GM12872 (cell line): ENCODE measurements around the gene LAMA1.

Source experiments
- TF ChIP-seq, protein P1 (sequence below): IDR thresholded peaks from 3 replicates; pipeline ENCODE4 v1.5.1; 2011; ENCODE audit warnings: low read depth, mild to moderate bottlenecking, low read length, moderate library complexity; ENCODE audit not compliant: insufficient read depth

The LAMA1 gene

DNA sequence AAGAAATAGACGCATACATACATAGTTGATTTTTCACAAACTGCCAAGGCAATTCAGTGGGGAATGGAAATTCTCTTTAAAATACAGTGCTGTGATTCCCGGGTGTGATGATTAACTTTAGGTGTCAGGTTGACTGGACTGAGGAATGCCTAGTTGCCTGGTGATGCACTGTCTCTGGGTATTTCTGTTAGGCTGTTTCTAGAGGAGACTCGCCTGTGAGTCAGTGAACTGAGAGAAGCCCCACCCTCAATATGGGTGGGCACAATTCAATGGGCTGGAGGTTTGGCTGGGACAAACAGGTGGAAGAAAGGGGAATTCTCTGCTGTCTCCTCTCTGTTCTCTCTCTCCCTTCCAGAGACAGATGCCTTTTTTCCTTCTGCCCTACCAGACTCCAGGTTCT, 200.5 kb downstream of the LAMA1 start:
- TF ChIP-seq, protein P1, sequence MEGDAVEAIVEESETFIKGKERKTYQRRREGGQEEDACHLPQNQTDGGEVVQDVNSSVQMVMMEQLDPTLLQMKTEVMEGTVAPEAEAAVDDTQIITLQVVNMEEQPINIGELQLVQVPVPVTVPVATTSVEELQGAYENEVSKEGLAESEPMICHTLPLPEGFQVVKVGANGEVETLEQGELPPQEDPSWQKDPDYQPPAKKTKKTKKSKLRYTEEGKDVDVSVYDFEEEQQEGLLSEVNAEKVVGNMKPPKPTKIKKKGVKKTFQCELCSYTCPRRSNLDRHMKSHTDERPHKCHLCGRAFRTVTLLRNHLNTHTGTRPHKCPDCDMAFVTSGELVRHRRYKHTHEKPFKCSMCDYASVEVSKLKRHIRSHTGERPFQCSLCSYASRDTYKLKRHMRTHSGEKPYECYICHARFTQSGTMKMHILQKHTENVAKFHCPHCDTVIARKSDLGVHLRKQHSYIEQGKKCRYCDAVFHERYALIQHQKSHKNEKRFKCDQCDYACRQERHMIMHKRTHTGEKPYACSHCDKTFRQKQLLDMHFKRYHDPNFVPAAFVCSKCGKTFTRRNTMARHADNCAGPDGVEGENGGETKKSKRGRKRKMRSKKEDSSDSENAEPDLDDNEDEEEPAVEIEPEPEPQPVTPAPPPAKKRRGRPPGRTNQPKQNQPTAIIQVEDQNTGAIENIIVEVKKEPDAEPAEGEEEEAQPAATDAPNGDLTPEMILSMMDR, result no peak

GRCh38 chr18:6901286-6901926, 216.2 kb downstream of the LAMA1 start:
- TF ChIP-seq, protein P1, result no peak

GRCh38 chr18:6891788-6892187, 225.8 kb downstream of the LAMA1 start:
- TF ChIP-seq, protein P1, result no peak
